SK-N-DZ (cell line): ENCODE results near the gene OR9G4. TPM values are rescaled to one million over a fixed set of nuclear protein-coding genes. Genes with fewer than 3 reads are reported as not detected.
A peak's percentile ranks its signal among the peaks of the same experiment; 100 is the strongest.

Source experiments
- DNase-seq: peaks from one replicate; pipeline ENCODE4 v3.0.0-alpha.2; 2015; ENCODE audit warnings: low spot score
- polyA plus RNA-seq, 2 experiments: library from polyadenylated mRNA; depleted of rRNA; stranded (reverse); fragments of >200 nt; gene quantifications; 2 replicates each; pipeline ENCODE4 v1.2.3, GENCODE V29; 2014

The OR9G4 gene
- polyA plus RNA-seq (2014; cell fraction: cytosol; rRNA removed) = not detected in 2 replicates
- not detected in 2 replicates for polyA plus RNA-seq (2014; cell fraction: nucleus; rRNA removed)

DNA sequence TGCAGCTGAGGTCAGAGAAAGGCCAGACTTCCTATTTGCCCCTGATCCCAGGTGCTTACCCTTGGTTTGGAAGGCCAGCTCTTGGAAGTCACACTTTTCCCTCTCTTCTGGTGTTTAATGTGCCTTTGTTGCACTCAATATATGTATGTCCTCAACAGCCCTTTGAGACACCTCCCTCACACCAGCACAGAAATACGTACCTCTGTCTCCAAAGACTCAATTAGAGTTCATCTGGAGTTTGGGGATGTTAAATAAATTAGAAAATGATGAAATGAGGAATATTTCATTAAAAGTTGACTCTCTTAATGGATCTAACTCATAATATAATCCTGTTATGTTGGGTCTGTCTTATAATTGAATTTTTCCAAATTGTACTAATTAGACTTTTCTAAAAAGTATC, at the start of gene OR9G4:
OR9G4 (minus strand) TSS at position 101 of the 400 bp plus-strand sequence. CDS start 4,931 bp downstream, outside the sequence.
- DNase-seq = no peak

DNA sequence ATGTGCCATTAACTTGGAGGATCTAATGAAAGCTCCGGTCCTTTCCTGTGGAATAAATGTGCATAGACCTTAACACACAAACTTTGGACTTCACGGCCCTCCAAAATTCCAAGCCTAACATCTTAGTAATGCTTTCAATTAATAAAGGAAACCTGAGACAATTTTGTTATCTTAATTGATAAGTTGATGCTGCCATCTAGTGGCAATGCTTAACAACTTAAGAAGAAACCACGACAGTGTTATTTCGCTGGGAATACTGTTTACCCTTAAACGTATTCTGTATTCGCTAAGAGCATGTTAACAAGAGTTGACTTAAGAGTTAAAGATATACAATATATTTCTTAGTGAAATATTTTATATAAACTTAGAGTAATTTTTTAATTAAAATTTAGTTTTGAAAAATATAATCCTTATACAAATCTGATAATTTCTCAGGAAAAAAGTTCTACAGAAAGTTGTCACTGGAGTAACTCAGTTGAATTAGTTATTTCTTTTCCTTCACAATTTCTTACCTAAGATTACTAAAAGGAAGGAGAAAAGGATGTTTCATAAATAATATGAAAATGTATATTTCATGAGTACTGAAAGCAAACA, 35.0 kb upstream of the OR9G4 start:
- DNase-seq = peak; percentile 41

DNA sequence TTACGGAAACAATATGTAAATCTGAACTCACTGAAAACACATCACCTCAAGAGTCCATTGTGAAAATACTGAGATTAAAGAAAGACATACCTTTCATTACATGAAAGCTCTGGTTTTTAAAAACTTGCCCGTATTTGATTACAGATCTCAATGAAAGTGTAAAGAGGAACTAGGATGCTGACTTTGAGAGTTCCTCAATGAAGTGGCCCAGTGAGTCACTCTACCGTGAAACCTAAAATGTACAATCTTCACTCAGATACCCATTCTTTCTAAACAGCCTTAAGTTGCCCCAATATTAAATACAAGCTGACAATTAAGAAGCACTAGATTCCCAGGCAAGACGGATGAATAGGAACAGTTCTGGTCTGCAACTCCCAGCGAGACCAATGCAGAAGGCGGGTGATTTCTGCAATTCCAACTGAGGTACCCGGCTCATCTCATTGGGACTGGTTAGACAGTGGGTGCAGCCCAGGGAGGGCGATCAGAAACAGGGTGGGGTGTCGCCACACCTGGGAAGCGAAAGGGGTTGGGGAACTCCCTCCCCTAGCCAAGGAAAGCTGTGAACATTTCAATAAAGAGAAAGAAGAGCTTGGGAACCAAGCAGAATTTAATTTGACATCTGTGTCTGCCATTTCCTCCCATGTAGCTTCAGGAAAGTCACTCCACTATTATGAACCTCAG, 33.8 kb upstream of the OR9G4 start:
- DNase-seq = no peak

DNA sequence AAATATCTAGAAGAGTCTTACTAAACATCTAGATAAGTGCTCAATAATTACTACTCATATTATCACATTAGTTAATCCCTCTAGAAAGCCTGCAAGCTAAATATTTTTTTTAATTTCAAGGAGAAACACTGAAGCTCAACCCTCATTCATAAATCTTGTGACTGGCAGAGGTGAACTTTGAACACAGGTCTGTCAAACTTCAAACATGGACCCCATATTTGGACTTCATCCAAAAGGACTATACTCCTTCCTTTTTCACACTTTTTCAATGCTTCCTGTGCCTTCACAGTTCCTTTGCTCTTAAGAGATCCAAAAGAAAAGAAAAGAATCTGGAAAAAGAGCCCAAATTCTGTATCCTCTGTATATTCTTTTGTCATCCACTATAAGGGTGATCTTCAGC, 28.3 kb upstream of the OR9G4 start:
- no peak for DNase-seq

DNA sequence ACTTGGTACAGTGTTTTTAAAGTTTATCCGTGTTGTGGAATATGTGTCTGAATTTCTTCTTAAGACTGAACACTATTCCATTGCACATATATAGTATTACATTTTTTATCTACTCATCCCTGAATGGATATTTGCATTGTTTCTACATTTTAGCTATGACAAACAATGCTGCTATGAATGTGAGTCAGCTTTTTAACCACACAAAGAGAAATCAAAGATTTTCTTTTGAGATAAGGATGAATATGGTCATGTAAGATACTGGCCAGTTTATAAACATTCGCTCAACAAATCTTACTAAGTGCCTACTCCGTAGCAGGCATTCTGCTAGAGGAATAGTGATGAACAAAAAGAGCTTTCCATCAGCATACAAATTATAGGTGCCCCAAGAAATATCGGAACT, 16.5 kb upstream of the OR9G4 start:
- DNase-seq = no peak

DNA sequence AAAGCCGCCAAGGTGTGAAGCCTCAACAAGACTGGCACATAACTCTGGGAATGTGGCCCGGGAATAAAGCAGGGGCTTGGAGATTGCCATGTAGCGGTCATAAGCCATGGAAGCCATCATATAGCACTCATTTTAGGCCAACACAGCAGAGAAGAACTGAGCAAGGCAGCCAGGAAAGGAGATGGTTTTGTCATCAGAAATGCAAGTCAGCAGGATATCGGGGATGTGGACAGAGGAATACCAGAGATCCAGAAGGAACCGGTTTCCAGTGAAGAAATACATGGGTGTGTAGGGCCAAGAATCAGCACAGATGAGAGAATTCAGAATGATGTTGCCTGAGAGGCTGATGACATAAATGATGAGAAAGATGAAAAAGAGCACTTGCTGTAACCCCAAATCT, 3.0 kb upstream of the OR9G4 start:
- DNase-seq = no peak

DNA sequence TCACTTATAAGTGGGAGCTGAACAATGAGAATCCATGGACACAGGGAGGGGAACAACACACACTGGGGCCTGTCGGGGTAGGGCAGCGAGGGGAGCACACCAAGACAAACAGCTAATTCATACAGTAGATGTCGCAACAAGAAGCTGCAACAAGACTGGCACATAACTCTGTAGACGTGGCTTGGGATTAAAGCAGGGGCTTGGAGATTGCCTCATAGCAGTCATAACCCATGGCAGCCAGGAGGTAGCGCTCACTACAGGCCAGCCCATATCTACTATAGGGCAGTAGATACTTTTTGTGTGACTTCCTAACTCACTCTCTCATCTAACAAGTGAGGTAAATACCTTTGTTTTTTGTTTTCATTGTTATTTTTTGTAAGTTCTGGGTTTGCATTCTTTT, 1.7 kb upstream of the OR9G4 start:
- DNase-seq = no peak

DNA sequence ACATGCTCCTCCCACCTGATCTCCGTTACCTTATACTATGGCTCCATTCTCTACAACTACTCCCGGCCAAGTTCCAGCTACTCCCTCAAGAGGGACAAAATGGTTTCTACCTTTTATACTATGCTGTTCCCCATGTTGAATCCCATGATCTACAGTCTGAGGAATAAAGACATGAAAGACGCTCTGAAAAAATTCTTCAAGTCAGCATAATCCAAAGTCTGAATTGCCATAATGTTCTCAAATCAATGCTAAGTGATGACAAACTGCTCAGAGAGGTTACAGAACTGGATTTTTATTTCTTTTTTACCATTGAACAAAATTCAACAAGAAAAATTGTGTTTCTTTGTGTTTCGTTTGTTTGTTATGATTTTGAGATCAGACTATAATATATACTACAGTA, 7.6 kb downstream of the OR9G4 start:
- no peak for DNase-seq

DNA sequence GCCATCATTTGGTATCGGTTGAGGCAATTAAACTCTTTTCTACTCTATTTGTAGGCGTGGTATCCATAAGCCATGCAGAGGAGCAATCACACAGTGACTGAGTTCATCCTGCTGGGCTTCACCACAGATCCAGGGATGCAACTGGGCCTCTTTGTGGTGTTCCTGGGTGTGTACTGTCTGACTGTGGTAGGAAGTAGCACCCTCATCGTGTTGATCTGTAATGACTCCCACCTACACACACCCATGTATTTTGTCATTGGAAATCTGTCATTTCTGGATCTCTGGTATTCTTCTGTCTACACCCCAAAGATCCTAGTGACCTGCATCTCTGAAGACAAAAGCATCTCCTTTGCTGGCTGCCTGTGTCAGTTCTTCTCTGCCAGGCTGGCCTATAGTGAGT, 8.4 kb downstream of the OR9G4 start:
- DNase-seq = no peak

DNA sequence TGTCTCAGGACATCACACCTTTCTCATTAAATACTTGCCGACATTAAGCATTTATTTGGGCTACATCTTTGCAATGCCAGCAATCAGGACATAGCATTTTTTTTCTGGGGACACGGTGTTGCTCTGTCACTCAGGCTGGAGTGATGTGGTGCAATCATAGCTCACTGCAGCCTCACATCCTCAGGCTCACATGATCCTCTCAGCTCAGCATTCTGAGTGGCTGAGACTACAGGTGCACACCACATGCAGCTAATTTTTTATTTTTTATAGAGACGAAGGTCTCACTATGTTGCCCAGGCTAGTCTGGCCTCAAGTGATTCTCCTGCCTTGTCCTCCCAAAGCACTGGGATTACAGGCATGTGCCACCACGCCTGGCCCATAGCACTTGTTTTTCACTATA, 28.0 kb downstream of the OR9G4 start:
- DNase-seq = no peak

DNA sequence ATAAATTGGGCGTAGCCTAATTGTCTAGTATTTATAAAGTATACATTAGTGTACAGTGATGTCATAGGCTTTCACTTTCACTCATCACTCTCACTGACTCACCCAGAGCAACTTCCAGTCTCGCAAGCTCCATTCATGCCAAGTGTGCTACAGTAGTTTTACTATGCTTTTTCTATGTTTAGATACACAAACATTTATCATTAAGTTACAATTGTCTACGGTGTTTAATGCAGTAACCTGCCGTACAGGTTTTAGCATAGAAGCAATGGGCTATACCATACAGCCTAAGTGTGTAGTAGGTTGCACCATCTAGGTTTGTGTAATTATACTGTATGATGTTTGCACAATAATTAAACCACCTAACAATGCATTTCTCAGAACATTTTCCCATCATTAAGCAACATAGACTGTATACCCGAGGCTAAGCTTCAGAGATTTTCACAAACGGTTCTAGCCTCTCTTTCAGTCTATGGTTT, 32.1 kb downstream of the OR9G4 start:
- no peak for DNase-seq

DNA sequence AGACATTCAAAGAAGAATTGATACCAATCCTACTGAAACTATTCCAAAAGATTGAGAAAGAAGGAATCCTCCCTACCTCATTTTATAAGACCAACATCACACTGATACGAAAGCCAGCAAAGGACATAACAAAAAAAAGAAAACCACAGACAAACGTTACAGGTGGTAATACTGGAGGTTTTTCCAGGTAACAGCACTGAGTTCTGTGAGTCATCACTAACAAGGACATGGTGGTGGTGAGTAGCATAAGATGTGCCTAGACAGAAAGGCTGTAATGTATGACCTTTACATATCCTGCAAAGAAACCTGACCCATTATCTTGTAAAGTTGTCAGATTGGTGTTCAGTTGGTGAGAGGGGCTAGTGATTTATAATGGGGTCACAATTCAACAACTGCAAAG, 34.3 kb downstream of the OR9G4 start:
- DNase-seq = no peak

DNA sequence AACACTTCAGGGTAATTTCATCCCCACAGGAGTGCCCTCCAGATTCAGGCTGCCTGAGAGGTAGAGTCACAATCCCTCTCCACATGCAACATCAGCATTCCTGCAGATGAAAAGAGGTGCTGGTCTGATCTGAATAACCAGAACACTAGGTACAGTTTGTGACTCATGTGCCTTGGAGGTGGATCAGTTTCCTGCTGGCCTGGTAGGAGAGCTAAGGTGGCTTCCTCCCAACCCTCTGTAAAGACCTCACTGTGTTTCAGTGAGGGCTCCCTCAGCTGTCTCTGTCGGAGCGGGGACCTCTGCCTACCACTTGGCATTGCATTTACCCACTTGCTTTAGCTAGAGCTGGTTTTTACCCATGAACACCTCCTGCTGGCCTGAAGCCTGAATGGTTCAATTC, 42.0 kb downstream of the OR9G4 start:
- no peak for DNase-seq

DNA sequence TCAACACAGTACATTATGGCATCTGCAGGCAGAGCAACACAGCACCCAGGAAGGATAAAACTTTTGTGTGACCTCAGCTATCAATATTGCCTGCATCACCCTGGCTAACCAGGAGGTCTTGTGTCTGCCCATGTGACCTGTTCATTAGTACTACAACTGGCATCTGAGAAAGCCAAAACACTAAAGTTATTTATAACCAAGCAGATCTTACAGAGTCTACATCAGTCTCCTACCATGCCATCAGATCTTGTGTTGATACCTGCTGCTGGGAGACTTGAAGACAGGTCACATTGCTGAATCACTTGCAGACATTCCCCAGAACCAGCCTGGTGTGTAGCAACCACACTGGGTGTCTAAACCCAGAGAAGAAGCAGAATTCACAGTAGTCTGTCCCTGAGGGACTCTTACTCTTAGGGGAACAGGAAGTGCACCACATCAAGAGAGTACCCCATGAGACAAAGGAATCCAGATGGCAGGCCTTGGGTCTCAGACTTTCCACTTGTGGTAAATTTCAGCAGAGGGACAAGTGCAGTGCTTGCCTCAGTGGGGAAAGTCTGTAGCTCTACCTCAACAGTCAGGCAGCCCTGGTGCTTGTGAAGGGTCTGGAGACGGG, 42.6 kb downstream of the OR9G4 start:
- DNase-seq = no peak

DNA sequence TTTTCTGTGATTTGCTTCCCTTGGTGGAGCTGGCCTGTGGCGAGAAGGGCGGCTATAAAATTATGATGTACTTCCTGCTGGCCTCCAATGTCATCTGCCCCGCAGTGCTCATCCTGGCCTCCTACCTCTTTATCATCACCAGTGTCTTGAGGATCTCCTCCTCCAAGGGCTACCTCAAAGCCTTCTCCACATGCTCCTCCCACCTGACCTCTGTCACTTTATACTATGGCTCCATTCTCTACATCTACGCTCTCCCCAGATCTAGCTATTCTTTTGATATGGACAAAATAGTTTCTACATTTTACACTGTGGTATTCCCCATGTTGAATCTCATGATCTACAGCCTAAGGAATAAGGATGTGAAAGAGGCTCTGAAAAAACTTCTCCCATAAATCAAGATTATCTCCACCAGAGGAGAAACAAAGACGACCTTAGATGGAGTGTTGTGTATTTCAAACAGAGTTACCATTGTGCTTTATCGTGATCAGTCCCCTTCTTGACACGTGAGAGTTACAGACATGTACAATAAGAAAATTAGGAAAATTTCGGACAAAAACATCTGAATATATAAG, 47.5 kb downstream of the OR9G4 start:
- no peak for DNase-seq

DNA sequence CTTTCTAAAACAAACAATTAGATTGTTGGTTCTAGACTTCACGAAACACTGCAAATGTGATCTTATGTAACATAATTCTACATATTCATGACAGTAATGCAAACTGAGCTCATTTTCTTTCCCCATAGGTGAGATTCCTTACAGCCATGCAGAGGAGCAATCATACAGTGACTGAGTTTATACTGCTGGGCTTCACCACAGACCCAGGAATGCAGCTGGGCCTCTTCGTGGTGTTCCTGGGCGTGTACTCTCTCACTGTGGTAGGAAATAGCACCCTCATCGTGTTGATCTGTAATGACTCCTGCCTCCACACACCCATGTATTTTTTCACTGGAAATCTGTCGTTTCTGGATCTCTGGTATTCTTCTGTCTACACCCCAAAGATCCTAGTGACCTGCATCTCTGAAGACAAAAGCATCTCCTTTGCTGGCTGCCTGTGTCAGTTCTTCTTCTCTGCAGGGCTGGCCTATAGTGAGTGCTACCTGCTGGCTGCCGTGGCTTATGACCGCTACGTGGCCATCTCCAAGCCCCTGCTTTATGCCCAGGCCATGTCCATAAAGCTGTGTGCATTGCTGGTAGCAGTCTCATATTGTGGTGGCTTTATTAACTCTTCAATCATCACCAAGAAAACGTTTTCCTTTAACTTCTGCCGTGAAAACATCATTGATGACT, 48.1 kb downstream of the OR9G4 start:
- DNase-seq = no peak

DNA sequence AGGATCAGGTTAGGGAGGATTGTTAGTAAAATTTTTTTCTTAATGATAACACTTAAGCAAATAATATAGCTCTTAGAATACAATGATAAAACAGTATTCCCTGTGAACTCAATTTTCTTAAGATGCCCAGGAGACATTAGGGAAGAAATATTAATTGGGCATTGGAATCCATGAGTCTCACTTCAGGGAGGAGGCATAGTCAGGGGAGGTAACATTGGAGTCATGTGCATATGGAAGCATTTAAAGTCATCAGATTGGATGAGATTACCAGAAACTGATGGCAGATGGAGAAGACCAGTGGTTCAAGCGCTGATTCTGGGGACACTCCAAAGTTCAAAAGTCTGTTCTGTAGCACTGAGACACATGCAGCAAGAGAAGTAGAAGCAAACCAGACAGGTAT, 49.7 kb downstream of the OR9G4 start, which contains the start of gene OR9G1:
OR9G1 (plus strand) TSS at position 301 of the 400 bp plus-strand sequence. CDS start 1,293 bp downstream, outside the sequence.
- no peak for DNase-seq

DNA sequence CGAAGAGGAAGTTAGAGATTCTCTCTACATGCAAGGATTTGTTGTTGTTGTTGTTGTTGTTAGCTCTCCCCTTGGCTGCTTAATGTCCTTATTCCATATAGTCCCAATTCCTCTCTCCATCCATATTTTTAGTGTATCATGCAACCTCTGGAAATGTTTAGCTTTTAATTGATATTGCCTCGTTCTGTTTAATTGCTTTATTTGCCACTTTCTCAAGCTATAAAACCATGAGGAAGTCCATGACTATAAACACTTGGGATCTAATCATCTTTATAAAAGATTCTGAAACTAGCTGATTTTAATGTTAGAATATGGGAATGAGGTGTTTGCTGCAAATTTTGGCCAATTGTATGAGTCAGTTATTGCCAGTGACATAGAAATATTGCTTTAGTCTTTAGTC, 55.1 kb downstream of the OR9G4 start:
- no peak for DNase-seq
